ENCODE data around the gene GPRASP2.
A peak's percentile ranks its signal among the peaks of the same experiment; 100 is the strongest.

GPRASP2 gene

GRCh38 chrX:102745857-102746584, 33.8 kb downstream of the GPRASP2 start:
- peak; percentile 47 for DNase-seq

GRCh38 chrX:102765217-102765616, 53.0 kb downstream of the GPRASP2 start:
- no peak for DNase-seq

- no peak for DNase-seq
Measured at GRCh38 chrX:102765809-102766208, 53.6 kb downstream of the GPRASP2 start.

- DNase-seq = no peak
Measured at GRCh38 chrX:102767287-102767686, 55.0 kb downstream of the GPRASP2 start.

All from NCI-H146 (cell line).